HG03457 (cell line): ENCODE measurements around the gene OST4.

Source experiments
- ATAC-seq: cut with Tn5 transposase; IDR thresholded peaks from one replicate; pipeline ENCODE4 v1.9.1; 2021; ENCODE audit warnings: moderate number of reproducible peaks; ENCODE audit not compliant: unreplicated experiment

Gene OST4

DNA sequence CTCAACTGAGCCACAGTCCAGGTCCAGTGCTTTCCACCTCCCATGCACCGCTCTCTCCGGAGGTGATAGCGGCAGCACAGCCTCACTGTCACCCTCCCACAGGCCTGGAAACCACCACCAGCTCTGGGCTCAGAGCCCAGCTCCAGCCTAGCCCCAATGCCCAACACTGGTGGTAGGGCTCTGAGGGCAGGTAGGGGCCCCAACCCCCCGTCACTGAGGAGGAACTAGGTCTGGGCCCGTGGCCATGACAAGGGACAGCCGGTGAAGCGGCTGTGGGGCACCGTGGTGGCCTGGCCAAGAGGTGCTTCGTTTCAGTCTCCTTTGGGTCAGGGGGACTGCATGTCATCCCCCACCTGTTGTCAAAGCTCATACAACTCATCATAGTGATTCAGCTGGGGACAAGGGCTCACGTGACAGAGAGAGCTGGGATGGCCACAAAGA is 44.2 kb downstream of the OST4 start:
- ATAC-seq: no peak

GRCh38 chr2:27025861-27026851 is 45.3 kb downstream of the OST4 start:
- ATAC-seq: no peak

DNA sequence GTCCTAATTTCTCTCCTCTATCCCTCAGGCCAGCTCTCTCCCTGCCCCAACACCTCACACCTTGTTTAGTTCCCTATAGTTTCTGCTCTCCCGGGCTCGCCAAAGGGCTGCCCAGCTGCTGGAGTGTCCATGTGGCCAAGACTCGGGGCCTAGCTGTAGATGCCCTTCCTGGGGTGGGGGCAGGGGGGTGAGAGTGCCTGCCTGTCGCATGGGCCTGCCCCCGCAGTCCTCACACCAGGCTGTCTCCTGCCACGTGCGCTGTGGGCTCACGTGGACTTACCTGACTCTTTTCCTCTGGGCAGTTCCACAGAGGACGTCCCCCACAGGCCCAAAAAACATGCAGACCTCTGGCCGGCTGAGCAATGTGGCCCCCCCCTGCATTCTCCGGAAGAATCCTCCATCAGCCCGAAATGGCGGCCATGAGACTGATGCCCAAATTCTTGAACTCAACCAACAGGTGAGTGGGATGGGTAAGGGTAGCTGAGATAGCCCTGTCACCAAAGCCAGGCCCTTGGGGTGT is 46.1 kb downstream of the OST4 start:
- ATAC-seq: no peak

DNA sequence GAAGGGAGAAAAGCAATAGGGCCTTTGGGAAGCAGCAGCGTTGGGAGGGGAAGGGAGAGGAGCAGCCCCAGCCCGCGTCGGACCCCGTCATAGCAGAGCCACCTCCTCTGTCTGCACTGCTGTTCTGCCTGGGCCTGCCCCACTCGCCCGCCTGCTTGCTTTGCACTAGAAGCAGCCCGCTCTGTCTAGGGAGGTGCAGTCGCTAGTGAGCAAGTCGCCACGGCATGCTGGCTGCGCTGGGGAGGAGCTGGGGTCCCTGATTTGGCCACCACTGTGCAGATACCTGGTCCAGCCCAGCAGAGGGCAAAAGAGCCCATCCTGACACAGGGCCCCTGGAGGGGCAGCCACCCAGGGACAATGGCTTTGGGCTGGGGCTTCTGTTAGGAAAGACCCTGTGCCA is 46.6 kb downstream of the OST4 start:
- no peak for ATAC-seq

DNA sequence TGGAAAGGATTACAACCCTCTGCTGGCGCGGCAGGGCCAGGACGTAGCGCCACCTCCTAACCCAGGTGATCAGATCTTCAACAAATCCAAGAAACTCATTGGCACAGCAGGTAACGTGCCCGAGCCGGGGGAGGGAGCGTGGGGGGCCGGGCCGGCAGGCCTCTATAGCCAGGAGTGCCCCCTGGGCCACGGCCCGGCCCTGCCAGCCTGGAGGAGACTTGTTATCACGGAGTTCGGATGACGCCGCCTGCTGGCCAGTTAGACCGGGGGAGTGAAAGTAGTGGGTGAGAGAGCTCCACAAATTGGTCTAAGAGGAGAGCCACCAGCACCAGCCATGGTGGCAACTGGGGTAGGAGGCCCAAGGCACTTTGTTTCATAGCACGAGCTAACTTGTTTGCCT is 47.3 kb downstream of the OST4 start:
- no peak for ATAC-seq

DNA sequence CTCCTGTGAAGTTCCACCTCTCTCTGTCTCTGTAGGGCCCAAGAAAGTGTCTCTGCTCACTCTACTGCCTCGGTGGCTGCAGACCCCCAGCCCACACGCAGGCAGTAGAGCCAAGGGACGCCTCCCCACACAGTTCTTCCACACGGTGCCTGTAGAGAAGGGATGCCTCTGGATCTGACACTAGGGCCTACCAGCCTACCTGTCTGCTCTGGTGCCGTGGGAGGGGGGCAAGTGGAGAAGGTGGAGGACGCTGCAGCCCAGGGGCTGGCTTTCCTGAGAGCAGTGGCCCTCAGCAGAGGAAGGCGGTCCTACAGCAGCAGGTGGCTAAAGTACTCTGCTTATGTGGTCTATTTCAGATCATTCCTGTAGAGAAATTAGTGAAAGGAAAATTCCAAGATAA is 47.7 kb downstream of the OST4 start:
- ATAC-seq: no peak

DNA sequence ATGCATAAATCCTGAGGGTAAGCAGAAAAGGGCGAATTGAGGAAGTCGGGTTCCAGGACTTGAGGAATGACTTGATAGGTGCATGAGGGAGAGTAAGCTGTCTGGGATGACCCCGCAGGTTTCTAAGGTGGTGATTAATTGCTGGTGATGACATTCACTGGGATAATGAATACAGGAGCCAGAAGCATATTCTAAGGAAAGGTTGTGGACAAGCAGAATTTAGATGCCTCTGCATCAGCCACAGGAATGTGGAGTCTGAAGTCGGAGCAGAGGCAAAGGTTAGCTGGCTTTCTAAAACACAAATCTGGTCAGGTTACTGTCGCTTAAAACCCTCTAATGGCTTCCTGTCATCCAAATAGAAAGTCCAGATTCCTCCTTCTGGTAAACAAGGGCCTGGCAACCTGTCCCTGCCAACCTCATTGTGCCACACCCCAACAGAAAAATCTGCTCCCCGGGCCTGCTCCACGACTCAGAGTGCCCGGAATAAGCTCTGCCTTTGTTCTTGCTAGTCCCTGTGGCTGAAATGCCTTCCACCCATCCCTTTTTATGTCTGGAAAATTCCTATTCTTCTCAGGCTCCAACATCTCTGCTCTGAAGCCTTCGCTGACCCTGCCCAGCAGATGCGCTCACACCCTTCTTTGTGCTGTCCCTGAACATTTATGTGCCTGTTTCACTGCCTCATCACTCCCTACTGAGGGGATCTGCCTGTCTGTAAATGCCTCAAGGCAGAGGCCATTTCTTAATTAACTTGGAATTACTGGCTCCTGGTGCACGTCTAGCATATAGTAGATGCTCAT is 50.0 kb downstream of the OST4 start:
- no peak for ATAC-seq
